Right atrium auricular region (tissue), 2 donors: ENCODE results near the gene FNDC3A. TPM values are rescaled to one million over a fixed set of nuclear protein-coding genes. Genes with fewer than 3 reads are reported as not detected.

Experiments used
- DNase-seq: peaks from one replicate; pipeline ENCODE4 v3.0.0-alpha.2; 2019; ENCODE audit warnings: low spot score
- H3K27ac ChIP-seq, 2 donors: fragments of 200-600 bp; sonication (generic); 1 replicate in 1 of 2; 2 replicates in 1 of 2; pipeline ENCODE4 v1.5.1; 2016 to 2019
- H3K27me3 ChIP-seq, 2 donors: fragments of 200-600 bp; sonication (generic); one replicate each; pipeline versions ENCODE4 v1.5.1 to v1.6.0; 2017 to 2019
- H3K36me3 ChIP-seq: fragments of 200-600 bp; sonication (generic); one replicate; pipeline ENCODE4 v1.5.1; 2016
- H3K4me1 ChIP-seq, 2 donors: fragments of 200-600 bp; sonication (generic); one replicate each; pipeline versions ENCODE4 v1.5.1 to v1.6.0; 2017 to 2019
- H3K4me3 ChIP-seq, 2 donors: fragments of 200-600 bp; sonication (generic); 1 replicate in 1 of 2; 2 replicates in 1 of 2; pipeline ENCODE4 v1.5.1; 2017 to 2019; ENCODE audit warnings: mild to moderate bottlenecking in 1 of 2, moderate library complexity in 1 of 2
- H3K9me3 ChIP-seq, 2 donors: fragments of 200-600 bp; sonication (generic); one replicate each; pipeline ENCODE4 v1.5.1; 2019
- total RNA-seq, 2 donors: library from RNA; depleted of rRNA; stranded (reverse); fragments of >200 nt; gene quantifications; one replicate each; pipeline ENCODE4 v1.1.0, GENCODE V29; 2016
- TF ChIP-seq, protein P1 (sequence below), 2 donors: fragments of 200-600 bp; sonication (generic); IDR thresholded peaks; one replicate each; pipeline ENCODE4 v1.5.1; 2019; ENCODE audit warnings: antibody characterized with exemption in 2 of 2

The FNDC3A gene
- total RNA-seq, 2 donors from 2014 or later, result 22.7 to 29.4 TPM

DNA sequence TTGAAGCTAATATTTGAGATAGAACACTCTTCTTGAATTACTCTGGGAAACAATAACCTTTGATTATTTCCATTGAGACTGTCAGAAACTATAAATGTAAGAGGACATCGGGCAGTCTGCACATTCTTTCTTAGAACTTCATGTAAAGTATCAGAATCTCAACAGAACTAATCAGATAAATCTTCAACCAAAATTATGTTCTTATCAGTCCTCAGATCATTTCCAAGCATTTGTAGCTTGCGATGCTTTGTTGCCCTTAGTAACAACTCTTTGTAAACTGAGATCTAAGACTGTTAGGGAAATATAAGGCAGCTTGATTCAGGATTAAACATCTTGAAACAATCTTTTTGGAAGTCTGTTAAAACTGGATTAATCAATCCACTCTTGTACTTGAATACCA lies 70.3 kb downstream of the FNDC3A start:
- TF ChIP-seq, protein P1, sequence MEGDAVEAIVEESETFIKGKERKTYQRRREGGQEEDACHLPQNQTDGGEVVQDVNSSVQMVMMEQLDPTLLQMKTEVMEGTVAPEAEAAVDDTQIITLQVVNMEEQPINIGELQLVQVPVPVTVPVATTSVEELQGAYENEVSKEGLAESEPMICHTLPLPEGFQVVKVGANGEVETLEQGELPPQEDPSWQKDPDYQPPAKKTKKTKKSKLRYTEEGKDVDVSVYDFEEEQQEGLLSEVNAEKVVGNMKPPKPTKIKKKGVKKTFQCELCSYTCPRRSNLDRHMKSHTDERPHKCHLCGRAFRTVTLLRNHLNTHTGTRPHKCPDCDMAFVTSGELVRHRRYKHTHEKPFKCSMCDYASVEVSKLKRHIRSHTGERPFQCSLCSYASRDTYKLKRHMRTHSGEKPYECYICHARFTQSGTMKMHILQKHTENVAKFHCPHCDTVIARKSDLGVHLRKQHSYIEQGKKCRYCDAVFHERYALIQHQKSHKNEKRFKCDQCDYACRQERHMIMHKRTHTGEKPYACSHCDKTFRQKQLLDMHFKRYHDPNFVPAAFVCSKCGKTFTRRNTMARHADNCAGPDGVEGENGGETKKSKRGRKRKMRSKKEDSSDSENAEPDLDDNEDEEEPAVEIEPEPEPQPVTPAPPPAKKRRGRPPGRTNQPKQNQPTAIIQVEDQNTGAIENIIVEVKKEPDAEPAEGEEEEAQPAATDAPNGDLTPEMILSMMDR (IDR thresholded peaks at IDR 0.05), result no peak
- no peak for DNase-seq
- Histone ChIP-seq H3K27ac (no peak overlapping the region), H3K36me3 (no peaks in the 10 kb centered on the region), H3K27me3 (no peaks in the 10 kb centered on the region), H3K4me1 (no peaks in the 10 kb centered on the region), H3K4me3 (no peak overlapping the region), H3K9me3 (no peaks in the 10 kb centered on the region)

DNA sequence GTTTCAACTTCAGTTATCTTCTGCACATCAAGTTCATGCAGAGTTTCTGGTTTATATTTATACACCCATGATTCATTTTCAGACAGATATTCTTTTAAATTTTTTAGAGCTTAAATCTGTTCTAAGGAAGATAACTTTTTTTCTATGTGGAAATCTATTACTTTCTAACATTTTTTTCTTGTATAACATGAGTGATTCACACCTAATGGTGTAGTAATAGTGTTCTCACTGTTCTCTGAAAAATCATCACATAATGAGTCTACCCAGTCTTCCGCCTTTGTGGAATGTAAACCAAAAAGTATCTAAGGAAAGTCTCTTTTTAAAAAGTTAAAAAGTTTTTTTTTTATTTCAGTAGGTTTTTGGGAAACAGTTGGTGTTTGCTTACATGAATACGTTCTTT lies 70.8 kb downstream of the FNDC3A start:
- H3K9me3 ChIP-seq, result no peaks in the 10 kb centered on the region
- H3K36me3 ChIP-seq, result no peaks in the 10 kb centered on the region
- H3K27ac ChIP-seq, result no peak overlapping the region
- H3K4me3 ChIP-seq, result no peak overlapping the region
- no peak for DNase-seq
- TF ChIP-seq, protein P1 (IDR thresholded peaks at IDR 0.05), result no peak
- no peaks in the 10 kb centered on the region for H3K27me3 ChIP-seq
- no peaks in the 10 kb centered on the region for H3K4me1 ChIP-seq

DNA sequence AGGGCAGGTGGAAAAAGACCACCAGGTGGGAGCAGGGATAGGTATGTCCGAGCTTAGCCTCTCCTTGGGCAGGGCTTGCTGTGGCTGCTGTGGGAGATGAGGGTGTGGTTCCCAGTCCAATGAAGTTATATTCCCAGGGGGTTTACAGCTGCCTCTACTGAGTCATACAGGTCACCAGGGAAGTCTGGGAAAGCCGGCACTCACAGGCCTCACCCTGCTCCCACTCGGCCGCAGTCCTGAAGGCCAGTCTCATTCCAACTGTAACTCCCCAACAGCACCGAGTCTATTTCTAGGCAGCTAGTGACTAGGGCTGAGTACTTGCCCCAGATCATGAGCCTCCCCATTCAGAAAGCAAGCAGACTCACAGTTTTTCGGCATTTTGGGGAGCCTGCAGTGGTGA lies 77.1 kb downstream of the FNDC3A start:
- H3K9me3 ChIP-seq, result no peaks in the 10 kb centered on the region
- H3K4me1 ChIP-seq, result no peaks in the 10 kb centered on the region
- H3K27ac ChIP-seq, result no peak overlapping the region
- H3K36me3 ChIP-seq, result no peaks in the 10 kb centered on the region
- DNase-seq, result no peak
- H3K4me3 ChIP-seq, result no peak overlapping the region
- no peaks in the 10 kb centered on the region for H3K27me3 ChIP-seq
- TF ChIP-seq, protein P1 (IDR thresholded peaks at IDR 0.05), result no peak

DNA sequence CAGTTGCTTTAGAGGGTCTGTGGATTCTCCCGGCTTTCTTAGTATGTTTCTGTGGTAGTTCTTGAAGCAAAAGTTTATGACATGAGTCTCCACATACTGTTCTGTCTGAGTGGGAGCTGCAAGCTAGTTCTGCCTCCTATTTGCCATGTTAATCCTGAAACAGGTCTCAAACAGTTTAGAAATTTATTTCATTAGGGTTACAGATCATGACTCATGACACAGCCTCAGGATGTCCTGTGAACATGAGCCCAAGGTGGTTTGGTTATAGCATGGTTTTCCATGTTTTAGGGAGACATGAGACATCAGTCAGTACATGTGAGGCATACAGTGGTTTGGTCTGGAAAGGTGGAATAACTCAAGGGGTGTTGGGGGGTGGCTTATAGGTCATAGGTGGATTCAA lies 77.5 kb downstream of the FNDC3A start:
- TF ChIP-seq, protein P1 (IDR thresholded peaks at IDR 0.05), result no peak

DNA sequence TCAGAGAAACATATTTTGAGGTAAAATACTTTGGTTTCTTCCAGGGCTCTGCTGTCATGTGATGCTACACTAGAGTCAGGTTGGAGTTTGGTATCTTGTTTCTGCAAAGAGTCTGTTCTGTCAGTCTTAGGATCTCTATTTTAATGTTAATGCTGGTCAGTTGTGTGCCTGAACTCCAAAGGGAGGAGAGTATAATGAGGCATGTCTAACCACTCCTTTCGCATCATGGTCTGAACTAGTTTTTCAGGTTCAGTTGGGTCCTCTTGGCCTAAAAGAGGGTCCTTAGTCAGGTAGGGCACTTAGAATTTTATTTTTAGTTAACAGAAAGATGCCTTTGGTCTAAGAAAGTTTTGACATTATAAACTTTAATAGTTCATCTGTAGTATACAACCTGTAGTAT lies 78.2 kb downstream of the FNDC3A start:
- Histone ChIP-seq H3K9me3 (no peaks in the 10 kb centered on the region), H3K27me3 (no peaks in the 10 kb centered on the region), H3K4me1 (no peaks in the 10 kb centered on the region), H3K27ac (no peak overlapping the region), H3K36me3 (no peaks in the 10 kb centered on the region), H3K4me3 (no peak overlapping the region)
- TF ChIP-seq, protein P1 (IDR thresholded peaks at IDR 0.05), result no peak
- no peak for DNase-seq

More for the DNA sequence above, 77.5 kb downstream of the FNDC3A start:
- Histone ChIP-seq H3K4me1 (no peaks in the 10 kb centered on the region), H3K36me3 (no peaks in the 10 kb centered on the region), H3K27ac (no peak overlapping the region), H3K27me3 (no peaks in the 10 kb centered on the region), H3K9me3 (no peaks in the 10 kb centered on the region), H3K4me3 (no peak overlapping the region)
- no peak for DNase-seq

DNA sequence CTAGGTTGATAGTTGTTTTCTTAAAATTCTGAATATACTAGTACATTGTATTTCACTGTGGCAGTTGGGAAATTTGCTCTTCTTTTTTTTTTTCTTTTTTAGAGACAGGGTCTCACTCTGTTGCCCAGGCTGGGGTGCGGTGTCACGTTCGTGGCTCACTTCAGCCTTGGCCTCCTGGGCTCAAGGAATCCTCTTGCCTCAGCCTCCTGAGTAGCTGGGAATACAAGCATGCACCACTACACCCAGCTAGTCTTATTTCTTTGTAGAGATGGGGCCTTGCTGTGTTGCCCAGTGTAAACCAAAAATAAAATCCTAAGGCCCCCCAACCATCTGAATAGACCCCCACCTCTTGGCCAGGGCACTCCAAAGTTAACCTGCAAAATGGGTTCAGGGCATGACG lies 79.3 kb downstream of the FNDC3A start:
- TF ChIP-seq, protein P1 (IDR thresholded peaks at IDR 0.05), result no peak
- Histone ChIP-seq H3K4me3 (no peak overlapping the region), H3K27ac (no peak overlapping the region), H3K4me1 (no peaks in the 10 kb centered on the region), H3K36me3 (no peaks in the 10 kb centered on the region), H3K9me3 (no peaks in the 10 kb centered on the region), H3K27me3 (no peaks in the 10 kb centered on the region)
- no peak for DNase-seq
